HG03457 (cell line): Measurements from ENCODE around the gene ANTXR1.

Experiments
- ATAC-seq: cut with Tn5 transposase; IDR thresholded peaks from one replicate; pipeline ENCODE4 v1.9.1; 2021; ENCODE audit warnings: moderate number of reproducible peaks; ENCODE audit not compliant: unreplicated experiment

ANTXR1 gene

DNA sequence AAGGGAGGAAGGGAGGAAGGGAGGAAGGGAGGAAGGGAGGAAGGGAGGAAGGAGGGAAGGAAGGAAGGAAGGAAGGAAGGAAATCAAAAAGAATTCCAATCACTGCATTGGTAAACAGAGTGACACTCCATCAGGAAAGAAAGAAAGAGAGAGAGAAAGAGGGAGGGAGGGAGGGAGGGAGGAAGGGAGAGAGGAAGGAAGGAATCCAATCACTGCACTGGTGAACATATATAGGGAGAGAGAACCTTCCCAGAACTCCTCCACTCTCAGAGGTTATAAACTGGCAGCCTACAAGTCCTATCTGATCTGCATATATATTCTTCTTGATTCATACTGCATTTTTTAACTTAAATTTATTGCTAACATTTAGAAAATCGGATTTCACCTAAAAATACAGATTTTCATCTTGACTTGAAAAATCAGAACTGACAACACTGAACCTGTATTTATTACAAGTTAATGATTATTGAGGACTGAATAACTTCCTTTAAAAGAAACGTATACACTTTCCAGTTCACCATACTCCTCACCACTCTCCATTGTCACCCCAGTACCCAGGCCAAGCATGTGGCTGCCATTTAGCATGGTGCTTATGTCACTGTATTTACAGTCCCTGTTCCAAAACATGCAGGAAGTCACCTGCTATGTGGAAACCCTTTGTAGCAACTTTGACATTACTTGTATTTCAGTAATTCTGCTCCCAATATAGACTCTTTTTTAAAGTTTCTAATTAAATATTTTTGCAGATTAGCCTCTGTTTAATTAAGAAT, 83.5 kb downstream of the ANTXR1 start:
- no peak for ATAC-seq

DNA sequence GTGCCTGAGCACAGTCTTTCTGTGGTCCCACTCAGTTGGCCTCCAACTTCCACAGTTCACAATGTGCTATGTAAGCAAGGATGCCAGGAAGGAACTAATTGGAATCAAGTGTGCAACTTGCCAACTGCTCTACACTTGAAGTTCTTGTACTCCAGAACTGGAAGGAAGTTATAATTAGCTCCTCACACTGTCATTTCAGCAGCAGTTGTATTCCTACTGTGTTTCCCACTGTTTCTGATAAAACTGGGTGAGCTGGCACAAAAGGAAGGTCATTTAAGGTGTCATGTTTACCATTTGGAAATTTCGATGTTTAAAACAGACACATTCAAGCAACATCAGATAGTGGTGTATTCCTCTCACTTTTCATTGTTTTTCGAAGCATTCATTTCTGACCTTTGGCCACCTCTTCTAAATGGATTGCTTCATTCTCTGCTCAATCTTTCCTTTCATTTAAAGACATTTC, 84.2 kb downstream of the ANTXR1 start:
- no peak for ATAC-seq

DNA sequence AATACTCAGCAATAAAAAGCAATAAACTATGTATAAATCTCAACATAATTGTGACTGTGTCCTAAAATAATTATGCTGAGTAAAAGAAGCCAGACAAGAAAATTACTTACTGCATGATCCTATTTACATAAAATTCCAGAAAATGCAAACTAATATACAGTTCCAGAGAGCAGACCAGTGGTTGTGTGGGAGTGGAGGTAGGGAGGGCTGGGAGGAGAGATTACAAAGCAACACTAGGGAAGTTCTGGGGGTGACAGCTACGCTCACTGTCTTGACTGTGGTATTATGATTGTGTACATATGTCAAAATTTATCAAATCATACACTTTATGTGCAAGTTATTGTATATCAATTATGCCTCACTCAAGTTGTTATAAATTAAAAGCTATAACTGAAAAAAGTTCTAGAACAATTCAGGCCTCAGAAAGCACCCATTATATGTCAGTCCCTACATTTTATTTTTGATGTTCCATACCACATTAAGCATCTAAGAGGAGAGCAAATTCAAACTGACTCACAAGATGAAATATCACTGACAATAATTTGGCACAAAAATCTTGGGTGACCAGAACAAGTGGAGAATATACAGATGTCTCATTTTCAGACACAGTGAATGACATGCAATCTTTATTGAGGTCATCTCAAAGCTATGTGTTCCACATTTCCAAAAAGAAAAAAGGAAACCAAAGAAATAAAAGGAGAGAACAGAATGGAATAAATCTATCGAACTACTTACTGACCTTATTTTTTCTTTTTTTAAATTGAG, 85.1 kb downstream of the ANTXR1 start:
- ATAC-seq = no peak

DNA sequence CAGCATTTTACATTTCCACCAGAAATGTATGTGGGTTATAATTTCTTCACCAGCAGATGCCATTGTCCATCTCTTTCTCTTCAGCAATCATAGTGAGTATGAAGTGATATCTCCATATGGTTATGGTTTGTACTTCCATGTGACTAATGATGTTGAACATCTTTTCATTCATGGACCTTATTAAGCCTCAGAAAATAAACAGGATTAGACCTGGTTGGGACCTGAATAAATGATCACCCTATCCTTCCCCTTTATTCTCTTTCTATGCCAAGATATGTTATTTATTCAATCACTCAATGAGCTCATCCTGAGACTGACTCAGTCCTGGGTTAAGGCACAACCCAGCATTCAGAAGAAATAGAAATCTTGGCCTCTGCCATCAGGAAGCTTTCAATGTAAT, 86.6 kb downstream of the ANTXR1 start:
- no peak for ATAC-seq

DNA sequence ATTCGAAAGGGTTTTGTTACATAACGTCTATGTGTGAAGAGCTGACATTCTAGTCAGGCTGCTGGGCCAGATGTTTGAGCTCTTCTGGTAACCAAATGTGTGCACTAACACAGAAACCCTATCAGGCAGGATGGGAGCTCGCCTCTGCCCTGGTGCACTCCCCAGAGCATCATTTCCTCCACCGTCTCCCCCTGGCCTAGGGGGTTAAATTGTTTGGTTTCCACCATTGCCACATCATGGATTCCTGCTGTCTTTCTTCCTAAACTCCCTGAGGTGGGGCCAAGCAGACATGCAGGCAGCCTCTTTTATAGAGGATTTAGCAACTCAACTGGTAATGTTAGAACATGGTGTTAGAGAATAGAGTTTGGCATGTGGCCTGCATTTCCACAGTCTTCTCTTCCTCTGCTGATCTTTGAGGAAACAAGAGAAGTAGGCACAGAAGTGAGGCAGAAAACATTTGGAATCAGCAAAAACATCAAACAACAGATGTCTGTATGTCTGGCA, 87.3 kb downstream of the ANTXR1 start:
- ATAC-seq = no peak

DNA sequence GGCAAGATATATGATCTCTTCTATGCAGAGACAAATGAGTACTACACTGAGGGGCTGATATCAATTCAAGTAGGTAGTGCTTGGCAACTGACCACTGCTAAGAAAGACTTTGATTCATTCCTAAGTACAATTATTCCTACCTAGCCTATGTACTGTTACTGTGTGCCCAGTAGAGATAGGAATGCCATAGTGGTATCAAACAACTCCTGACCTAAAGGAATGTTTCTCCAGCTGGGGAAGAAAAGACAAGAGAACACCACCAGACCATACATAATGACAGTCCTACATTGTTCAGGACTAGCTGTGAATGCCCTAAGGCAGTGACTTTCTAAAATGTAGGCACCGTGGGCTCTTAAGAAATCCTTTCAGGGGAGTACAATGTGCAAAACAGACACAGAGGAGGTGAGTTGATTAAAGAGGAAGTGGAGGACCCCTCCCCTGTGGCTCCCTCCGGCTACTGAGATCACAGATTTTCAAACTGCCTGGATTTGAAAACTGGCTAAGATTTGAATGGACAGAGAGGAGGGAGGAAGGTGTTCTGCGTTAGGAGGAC, 89.1 kb downstream of the ANTXR1 start:
- ATAC-seq = no peak

DNA sequence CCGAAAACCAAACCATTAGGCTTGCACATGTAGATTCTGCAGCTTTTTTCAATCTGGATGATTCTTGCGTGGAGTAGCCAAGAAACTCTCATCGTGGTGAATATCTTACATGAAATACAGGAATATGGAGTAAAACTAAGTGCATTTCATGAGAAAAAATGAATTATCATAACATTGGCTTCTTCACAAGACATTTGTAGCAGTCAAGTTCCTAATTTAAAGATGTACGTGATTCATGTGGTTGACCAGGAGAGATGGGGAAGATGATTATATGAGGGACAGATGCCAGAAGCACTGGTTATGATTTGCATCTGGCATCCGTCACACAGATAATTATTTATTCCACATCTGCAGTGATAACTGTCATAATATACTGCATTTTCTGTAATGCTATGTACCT, 90.4 kb downstream of the ANTXR1 start:
- no peak for ATAC-seq

DNA sequence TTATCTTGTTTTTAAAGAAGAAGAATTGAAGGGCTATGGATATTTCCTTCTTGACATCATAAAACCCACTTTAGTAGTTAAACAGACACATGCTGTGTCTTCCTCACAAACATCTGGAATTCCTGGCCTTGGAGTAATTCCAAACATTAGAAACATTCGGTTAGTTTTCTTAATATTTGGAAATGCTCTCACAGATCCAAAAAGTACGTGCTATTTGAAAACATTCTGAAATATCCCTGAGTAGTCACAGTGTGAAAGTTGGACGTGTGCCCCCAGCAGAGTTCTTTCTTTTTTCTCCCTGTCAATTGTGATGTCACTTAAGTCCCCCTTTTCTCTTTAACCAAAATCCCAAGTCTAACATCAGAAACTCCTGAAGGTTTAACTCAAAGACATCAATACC, 91.3 kb downstream of the ANTXR1 start:
- no peak for ATAC-seq

DNA sequence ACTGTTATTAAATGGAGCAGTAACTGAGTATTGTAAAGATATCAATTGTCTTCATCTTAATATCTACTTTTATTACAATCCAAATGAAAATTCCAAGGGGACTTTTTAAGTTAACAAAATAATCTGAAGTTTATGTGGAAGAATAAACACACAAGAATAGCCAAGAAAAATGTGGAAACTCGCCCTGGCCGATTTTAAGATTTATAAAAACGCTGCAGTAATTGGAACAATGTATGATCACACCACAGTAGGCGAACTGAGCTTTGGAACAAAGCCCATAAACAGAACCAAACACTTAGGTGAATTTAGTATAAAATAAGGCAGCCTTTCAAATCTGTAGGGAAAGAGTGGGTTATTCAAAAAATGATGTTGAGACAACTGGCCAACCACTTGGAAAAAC, 96.3 kb downstream of the ANTXR1 start:
- no peak for ATAC-seq

DNA sequence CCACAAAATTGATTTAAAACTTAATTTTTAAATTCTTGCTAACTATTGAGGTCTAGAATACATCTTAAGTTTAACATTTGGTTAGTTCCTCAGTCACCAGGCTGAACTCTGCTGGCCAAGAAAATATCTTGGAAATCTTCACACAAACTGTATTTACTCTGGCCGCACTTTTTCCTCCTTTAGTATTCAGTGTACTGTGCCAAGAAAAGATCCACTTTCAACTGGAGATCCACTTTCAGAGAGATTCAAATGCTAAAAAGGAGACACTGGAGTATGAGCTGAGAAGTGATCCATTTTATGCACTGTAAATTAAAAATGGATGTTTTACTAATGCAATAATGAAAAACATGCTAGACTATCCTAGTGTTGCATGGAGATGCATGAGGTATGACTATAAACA, 98.1 kb downstream of the ANTXR1 start:
- ATAC-seq = no peak

DNA sequence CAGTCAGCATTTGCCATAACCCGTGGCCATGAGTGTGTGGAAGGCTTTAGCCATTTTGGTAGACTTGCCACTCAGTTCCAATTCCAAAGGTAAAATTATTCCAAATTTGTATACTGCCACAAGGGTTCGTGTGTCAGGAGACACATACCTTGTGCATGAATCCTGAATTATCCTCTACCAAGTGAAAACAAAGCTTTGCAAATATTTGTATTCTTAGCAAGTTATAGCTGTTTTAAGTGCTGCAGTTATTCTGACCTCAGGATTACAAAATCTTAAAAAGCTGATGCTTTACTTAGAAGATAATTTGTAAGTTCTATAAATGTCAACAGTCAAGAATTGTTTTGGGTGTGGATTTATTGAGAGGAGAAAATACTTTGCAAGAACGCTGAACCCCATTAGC, 100.6 kb downstream of the ANTXR1 start:
- no peak for ATAC-seq

DNA sequence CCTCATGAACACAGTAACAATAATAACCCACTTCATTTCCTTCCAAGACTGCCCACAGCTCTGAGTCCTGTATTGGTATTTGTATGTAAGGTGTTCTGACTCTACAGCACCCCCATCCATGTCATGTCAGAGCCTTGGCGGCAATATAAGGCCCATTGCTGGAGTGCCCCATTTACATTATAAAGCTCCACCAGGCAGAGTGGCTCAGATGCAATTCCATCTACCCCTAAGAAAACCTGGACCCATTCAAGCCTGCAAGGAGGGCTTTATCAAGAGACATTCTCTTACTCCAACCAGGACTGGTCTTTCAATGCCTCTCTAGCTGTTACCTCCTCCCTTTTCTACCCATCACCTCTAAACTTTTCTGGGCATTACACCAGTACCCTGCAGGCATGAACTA, 101.6 kb downstream of the ANTXR1 start:
- no peak for ATAC-seq

DNA sequence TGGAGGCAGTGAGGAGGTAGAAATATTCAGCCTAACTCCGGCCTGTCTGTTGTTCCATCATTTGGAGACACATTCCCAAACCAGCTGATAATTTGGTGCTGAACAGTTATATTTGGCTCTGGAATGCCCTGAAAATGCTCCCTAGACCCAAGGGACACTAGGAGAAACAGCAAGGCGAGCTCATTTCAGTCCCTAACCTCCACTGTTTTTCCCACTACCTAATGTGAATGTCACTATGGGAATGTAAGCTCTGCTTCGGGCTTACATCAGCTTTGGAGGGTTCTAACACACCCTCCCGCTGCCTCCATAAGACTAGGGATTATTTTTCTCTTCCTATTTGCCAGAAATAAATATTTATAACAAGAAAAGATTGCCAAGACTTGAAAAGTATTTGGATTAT, 103.5 kb downstream of the ANTXR1 start:
- ATAC-seq = no peak

DNA sequence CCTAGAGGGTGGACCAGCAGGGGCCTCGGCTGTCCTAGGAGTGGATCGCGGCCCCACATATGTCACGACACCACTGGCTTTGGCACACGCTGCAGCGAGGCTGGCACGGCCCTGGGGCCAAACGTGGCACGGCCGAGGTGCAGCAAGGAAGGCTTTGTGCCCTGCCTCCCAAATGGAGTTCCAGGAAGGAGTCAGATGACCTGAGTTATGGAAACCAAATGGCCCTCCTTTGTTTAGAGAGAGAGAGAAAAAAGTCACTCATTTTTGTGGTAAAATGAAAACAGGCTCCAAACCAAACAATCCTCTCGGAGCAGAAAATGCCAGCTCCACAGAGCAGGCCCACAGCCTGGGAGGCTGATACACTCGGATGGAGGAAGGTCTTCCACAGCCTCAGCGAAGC, 105.6 kb downstream of the ANTXR1 start:
- ATAC-seq = no peak

DNA sequence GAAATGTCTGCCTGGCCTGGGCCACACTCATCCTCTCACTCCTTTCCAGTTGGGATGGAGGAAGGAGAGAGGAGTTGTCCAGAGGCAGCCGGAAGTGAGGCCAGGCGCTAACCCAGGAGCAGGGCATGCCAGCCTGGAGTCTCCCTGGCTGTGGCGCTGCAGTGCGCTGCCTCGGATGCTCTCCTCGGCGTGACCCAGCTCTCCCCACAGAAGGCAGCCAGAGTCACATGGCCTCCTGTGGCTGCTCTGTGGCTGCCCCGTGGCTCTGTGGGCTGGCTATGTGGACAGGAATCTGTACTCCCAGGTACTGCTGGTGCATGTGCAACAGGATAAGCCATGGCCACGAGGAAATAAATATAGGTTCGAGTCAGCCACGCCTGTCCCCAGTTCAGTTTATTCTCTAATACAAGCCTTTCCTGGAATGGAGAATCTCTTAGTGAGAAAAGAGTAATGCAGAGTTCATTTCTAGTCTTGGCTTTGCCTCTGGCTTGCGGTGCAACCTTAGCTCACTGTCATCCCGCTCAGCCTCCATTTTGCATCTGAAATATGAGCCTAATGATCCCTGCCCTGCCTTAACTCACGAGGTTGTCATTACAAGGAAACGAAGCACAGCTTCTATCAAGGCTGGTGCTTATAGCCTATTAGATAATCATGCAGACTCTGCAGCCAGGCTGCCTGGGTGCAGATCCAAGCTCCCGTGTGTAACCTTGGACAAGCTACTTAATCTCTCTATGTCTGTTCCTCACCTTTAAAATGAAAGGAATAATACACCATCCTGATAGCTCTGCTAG, 106.3 kb downstream of the ANTXR1 start:
- no peak for ATAC-seq

DNA sequence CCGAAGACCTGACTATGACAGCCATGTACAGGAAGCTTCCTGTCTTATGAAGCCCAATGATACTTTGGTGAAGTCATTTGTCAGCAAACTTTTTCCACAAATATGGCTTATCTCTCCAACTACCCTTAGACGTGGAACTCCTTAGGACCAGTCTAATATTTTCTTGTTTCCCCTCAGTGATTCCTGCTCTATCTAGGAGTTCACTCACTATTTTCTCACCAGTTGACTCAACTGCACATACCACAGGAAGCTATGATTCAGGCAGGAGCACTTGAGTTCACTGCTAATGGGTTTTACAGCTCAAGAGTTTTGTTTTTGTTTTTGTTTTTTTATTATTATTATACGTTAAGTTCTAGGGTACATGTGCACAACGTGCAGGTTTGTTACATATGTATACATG, 109.3 kb downstream of the ANTXR1 start:
- no peak for ATAC-seq

DNA sequence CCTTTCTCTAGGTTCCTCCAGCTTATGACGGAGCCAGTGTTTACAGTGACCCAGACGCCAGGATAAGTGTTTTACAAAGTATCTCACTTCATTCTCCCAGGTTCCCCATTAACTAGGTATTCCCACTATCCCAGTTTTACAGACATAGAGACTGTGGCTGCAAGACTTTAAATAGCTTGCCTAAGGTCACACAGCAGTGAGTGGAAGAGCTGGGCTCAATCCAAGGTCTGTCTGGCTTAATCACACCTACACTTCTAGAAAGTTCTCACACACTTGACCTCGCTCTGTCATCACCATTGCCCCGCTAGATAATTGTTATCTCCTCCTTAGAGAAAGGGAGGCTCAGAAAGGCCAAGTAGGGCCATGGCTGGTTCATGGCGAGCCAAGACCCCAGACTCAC, 110.2 kb downstream of the ANTXR1 start:
- no peak for ATAC-seq

DNA sequence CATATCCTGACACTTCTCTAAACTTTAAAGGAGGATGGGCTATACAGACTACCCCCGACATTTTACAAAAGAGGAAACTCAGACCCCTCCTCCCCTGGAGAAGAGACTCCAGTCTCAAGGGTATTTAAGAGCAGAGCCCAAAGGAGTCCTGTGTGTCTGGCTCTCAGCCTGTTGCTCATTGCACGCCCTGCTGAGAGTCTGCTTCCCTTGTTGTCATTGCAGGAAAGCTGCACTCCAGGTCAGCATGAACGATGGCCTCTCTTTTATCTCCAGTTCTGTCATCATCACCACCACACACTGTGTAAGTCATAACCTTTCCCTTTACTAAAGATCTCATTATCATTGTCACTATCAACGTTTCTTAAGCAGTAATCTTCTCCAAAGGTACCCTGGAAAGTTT, 111.4 kb downstream of the ANTXR1 start:
- no peak for ATAC-seq

DNA sequence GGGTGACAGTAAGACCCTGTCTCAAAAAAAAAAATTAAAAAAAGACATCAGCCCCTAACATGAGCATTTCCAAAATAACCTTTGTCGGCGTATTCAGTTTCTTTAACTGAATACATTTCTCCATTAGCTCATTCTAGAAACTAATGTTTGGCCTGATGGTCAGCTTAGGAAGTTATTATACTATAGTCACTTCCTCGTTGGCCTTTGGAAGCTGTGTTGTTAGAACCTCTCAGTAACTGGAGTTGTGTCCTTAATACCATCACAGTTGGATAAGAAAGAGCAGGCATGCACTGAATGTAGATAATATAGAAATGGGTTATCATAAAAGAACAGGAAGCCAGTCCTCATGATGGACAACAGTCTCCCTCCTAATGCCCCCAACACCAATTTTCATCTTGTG, 112.8 kb downstream of the ANTXR1 start:
- ATAC-seq = no peak

DNA sequence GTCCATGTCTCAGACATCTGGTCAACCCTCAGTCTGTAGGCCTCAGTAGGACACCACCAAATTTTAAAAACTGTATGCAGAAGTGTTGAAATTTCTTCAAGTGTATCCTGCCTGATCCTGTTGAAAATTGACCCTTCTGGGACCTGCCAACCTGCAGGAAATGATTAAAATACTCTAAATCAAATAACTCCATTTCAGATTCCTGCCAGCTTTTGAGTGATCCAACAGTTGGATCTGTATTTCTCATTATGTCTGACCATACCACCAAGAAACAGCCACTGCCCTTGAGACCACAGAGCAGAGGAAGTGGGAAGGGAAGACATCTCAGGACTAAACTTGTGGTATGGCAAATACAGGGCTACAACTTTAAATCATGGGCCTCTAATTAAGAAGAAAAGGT, 113.4 kb downstream of the ANTXR1 start:
- ATAC-seq = no peak

DNA sequence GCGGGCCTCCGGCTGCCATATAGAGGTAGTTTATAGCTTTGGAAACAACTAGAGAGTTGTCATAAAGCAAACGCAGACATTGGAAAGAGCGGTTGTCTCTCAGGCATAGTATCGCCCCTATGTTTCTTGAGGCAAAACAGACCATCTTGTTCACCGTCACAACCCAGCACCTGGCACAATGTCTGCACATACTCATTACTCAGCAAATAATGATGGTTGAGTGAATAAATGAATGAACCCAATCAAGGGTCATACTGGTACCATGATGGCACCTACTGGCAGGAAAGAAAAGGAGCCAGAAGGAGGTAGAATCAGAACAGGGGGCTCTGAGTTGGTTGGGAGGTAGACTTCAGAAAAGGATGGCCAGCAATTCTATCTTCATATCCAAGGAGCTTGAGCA, 118.5 kb downstream of the ANTXR1 start:
- no peak for ATAC-seq
